ENCODE measurements around the gene NLGN4X.

DNA sequence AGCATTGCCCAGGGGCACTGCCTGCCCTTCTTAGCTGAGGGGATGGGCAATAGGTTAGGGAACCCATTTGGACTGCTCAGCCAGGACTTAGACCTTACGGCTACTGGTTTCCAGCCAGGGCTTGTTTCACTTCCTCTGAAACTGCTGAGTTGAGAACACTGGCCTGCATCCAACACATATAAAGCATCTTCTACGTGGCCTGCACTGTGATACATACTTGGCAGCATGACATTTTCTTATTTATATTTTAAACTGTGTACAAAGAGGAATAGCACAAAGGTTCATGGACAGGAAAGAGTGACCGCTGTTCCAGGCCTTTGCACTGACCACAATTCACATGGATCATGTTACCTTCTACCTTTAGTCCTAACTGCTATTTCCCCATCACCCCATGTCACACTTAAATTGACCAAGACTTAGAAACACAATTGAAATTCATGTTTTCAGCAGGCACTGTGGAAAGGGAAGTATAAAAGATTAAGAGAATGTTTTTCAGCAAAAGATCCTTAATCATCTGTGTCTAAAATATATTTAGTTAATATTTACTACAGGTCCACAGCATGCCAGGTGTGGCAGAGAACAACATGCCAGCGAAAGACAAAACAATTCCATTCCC, 43.7 kb downstream of the NLGN4X start:
- TF ChIP-seq CTCF (IDR thresholded peaks at IDR 0.05) (no peak), POLR2A (IDR thresholded peaks at IDR 0.05) (no peak)

Measured in body of pancreas (tissue), 4 donors.